GM18511 (cell line): ENCODE results near the gene EME1.
"Not testable (repeated sequence)": the region's sequence is repeated elsewhere in the genome, so short reads cannot be mapped to it uniquely, and the experiment has no call there.

Experiments used
- ATAC-seq: cut with Tn5 transposase; IDR thresholded peaks from one replicate; pipeline ENCODE4 v1.9.1; 2021; ENCODE audit warnings: mild to moderate bottlenecking, moderate library complexity; ENCODE audit not compliant: unreplicated experiment

The EME1 gene

DNA sequence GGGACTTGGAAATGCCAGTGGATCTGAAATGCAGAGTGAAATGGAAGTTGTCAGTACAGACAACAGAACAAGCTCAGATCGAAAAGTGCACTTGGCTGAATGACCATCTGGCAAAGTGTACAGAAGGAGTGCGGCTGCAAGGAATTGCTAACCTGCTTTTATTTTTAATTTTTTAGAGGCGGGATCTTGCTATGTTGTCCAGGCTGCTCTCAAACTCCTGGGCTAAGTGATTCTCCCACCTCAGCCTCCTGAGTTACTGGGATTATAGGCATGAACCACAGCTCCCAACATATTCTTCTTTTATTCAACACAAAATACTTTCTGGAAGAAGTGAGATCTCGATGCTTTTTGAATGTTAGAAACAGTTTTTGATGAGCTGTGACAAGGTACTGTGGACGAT, 20.7 kb downstream of the EME1 start:
- ATAC-seq = no peak

GRCh38 chr17:50394711-50395110, 21.7 kb downstream of the EME1 start:
- ATAC-seq = no peak

DNA sequence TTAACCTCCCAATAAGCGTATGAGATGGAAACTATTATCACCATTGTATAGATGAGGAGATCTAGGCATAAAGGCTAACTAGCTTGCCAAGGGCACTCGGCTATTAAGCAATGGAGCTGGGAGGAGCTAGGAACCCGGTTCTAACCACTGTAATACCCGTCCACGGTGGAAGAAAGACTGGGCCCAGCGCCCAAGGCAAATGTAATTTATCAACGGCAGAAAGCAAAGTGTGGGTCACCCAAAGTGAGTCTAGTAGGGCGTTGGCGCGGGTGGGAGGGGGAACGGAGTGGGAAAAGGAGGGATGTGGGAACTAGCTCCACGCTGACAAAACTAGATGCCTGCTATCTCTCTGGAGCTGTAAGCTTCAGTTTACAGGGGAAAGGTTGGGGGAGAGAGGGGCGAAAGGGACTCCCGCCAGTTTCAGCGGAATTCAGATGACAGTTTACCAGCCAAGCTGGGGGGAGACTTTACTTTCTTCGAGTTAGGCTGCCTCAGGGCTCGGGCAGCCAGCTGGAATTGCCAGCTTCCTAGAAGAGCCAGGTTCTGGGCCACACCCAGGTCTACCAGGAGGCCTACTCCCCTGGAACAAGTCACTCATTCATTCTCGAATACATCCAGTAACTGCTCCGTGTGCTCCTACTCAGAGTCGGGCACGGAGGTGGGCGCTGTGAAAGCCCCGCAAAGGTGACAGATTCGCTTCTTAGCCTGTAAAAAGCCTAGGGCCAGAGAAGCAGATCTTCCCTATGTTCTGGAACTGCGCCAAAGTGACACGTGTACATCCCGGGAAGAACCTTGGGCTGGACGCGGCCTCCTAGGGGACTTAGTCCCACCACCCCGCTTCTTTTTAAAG, 23.5 kb downstream of the EME1 start:
- ATAC-seq = no peak

DNA sequence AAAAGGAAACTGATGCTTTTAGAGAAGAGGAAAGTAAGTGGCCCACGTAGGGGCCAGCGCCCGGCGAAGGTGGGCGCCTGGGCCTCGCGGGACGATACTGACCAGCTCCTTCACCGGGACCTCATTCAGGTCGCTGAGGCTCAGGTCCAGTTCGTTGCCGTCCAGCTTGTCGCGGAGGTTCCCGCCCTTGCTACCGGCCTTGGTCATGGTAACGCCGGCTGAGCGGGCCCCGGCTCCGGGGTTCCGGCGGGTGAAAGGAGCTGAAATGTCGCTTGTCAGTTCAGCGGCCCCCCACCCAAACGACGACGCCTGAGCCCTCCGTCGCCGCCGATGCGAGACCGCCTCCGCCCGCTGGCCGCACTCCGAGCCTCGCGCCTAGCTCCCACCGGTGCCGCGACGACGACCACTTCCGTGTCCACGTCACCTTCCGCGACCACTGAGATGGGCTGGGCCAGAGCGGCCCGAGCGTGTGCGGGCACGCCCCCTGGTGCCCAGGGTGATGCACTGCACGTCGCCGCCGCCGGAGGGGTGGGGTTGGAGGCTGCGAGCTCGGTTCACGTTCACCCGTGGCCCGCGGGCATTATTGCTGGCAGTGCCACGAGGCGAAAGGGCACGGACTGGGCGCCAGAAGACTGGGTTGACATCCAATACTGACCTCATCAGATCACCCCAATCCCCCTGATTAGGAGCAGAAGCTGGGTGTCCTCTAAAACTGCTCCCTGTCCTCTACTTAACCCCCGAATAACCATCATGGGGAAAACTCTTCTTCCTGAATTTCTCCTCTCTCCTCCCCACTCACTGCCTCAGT, 24.3 kb downstream of the EME1 start, which contains the start of gene LRRC59:
Gene LRRC59 (minus strand): TSS at position 413 of the 808 bp plus-strand sequence. CDS start 206 bp downstream, at position 207.
- peak; percentile 94 for ATAC-seq

- ATAC-seq = no peak
Measured at GRCh38 chr17:50397919-50398285, 24.9 kb downstream of the EME1 start.

GRCh38 chr17:50398672-50399071, 25.6 kb downstream of the EME1 start:
- not testable (repeated sequence) for ATAC-seq

DNA sequence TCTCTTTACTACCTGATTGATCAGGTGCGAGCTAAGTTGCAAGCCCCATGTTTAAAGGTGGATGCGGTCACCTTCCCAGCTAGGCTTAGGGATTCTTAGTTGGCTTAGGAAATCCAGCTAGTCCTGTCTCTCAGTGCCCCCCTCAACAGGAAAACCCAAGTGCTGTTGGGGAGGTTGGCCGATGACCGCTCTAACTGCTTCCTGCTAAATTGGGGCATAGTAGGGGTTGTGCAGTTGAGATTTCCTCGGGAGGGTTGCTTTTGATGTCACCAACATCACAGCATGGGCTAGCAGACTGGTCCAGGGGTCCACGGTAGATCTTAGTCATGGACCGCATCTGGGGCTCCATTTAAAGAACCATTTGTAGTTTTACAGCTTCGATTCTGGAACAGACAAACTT, 26.6 kb downstream of the EME1 start:
- not testable (repeated sequence) for ATAC-seq

- not testable (repeated sequence) for ATAC-seq
Measured at GRCh38 chr17:50405351-50405750, 32.3 kb downstream of the EME1 start.

GRCh38 chr17:50406578-50406977, 33.5 kb downstream of the EME1 start:
- ATAC-seq = no peak

DNA sequence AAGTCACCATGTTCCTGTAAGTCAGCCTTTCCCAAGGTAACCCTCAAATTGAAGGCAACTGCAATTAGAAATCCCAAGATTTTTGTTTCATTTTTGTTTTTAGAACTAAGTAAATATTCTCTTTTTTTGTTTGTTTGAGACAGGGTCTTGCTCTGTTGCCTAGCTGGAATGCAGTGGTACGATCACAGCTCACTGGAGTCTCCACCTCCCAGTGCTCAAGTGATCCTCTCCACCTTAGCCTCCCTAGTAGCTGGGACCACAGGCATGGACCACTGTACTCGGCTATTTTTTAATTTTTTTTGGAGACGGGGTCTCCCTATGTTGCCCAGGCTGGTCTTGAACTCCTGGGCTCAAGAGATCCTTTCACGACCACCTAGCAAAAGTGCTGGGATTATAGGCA, 34.9 kb downstream of the EME1 start:
- ATAC-seq = no peak

- no peak for ATAC-seq
Measured at GRCh38 chr17:50412188-50412732, 39.2 kb downstream of the EME1 start.

- ATAC-seq = no peak
Measured at GRCh38 chr17:50414808-50415207, 41.8 kb downstream of the EME1 start.

- not testable (repeated sequence) for ATAC-seq
Measured at GRCh38 chr17:50419577-50419976, 46.5 kb downstream of the EME1 start.

DNA sequence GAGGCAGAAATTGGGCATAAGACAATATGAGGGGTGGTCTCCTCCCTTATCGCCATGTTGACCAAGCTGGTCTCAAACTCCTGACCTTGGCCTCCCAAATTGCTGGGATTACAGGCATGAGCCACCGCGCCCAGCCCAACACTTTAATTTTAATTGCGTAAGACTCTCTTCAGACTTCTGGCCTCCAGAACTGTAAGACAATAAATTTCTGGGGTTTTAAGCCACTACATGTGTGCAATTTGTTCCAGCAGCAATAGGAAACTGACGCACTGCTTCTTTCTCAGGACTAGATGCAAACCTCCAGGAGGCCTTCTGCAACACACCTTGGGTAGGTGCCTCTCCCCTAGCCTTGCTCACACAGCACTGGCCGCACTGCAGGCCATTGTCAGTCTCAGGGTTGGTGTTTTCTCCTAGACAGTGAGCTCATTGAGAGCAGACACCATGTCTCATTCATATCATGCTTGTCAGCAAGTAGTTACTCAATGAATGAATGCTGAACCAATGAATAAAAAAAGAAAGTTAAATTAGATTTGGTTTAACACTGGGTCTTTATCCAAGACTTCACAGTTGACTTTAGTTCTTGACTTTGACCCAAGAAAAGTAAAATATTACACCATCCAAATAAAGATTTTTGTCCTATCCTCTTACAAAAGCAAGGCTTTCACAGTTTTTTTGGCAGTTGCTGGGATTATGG, 47.5 kb downstream of the EME1 start:
- no peak for ATAC-seq

DNA sequence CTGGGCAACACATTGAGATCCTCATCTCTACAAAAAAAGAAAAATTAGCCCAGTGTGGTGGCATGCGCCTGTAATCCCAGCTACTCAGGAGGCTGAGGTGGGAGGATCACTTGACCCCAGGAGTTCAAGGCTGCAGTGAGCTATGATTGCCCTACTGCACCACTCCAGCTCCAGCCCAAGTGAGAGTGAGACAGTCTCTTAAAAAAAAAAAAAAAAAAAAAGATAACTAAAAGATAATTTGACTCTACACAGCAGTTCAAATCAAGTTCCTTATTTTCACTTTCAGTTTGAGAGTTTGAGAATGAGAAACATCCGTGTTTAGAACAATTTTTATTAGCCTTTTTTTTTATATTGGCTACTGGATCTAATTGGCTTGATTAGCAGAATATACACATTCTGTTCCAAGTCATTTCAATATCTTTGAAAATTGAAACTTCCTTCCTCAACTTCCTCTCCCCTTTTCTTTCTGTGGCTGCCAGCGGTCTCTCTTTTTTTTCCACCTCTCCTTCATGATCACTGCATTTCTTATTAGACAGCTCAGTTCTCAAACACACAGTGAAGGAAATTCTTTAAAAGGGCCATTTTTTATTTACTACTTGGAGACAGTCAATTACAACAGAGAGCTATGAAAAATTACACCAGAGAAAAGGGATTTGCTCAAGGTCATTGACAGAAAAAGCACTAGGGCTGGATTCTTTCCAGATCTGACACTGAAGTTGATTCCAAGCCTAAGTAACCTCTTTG, 48.5 kb downstream of the EME1 start:
- ATAC-seq = no peak

GRCh38 chr17:50422738-50423137, 49.7 kb downstream of the EME1 start:
- ATAC-seq = no peak

- no peak for ATAC-seq
Measured at GRCh38 chr17:50423553-50424159, 50.6 kb downstream of the EME1 start.

GRCh38 chr17:50424246-50424995, 51.4 kb downstream of the EME1 start:
- no peak for ATAC-seq

GRCh38 chr17:50424996-50425681, 52.1 kb downstream of the EME1 start:
- no peak for ATAC-seq
